Stimulated activated CD4-positive, alpha-beta T cell treated with anti-CD3 and anti-CD28 coated beads, Interleukin-4, amount 100 ng/mL, for 24 hours (primary cell): ENCODE results near the gene RBMS3.
"Not testable (repeated sequence)": the region's sequence is repeated elsewhere in the genome, so short reads cannot be mapped to it uniquely, and the experiment has no call there.

Experiments used
- DNase-seq: peaks from one replicate; pipeline ENCODE4 v3.0.0-alpha.2; 2020

RBMS3 gene

DNA sequence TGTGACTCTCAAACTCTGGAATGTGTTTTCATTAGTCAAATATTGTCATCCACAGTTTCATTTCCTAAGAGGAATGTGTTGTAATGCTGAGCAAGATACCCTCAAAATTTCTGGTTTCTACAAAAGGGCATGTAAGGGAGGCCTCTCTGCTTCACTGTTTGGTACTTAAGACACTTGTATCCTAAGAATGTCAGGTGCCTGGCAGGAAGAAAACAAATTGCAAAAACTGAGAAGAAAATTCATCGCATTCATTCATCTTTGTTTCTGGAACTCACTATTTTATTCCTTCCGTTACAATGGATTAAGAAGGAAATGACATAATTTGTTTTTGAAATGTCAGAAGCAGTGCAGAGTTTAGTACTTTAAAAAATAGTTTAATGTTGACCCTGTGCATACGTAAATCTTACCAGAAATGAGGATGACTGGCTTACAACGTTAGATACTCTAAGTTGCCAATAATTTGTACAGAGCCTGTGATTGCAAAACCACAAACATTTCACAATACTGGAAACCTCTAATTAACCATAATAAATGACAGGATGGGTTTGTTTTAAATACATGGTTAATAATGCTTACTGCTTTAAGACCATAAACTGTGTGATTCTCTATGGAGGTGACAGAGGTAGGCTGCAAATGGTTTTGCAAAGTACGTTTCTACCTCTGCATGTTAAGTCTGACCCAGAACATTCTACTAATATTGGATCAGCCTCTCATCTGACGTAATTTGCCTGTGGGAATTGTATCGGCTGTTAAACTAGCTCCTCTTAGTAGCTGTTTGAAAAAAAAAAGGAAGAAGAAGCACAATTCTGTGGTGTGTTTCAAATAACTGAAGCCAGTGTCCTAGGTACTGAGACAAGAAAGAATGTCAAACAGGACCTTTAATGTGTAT lies 477.8 kb downstream of the RBMS3 start:
- DNase-seq = no peak

DNA sequence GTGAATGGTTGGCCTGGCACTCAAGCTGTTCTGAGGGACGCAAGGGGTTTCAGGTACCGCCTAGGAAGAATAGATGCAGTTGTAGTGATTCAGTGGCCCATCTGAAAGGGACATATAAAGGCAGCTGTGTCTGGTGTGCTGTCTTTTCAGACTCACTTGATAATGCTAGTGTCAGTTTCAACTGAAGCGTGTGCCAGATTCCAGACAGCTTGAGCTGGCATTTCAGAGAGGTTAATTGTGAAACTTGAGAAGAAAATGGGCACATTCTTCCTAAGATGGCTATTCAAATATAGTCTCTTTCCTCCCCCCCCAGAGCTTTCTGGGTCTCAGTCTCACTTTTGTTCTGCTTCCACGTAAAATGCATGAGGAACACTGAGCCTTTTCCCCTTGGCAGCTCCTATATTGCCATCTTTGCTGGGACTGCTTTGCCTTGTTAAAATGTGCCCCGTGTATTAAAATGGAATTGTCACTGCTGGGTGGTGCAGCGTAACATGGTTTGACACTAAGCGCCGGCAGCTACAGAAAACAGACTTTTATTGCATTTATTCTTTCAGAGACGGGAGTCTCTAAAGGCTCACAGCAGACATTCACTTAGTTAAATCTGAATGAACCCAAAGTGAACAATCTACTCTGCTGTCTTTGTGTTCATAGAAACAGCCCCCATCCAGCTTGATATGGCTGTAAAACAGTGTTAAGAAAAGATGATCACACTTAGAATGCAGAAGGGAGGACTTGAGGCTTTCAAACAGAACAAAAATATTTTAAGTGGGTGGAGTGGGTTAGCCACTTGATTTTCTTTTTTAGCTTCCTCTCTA lies 478.7 kb downstream of the RBMS3 start:
- no peak for DNase-seq

GRCh38 chr3:29760226-29760685 lies 479.4 kb downstream of the RBMS3 start:
- no peak for DNase-seq

DNA sequence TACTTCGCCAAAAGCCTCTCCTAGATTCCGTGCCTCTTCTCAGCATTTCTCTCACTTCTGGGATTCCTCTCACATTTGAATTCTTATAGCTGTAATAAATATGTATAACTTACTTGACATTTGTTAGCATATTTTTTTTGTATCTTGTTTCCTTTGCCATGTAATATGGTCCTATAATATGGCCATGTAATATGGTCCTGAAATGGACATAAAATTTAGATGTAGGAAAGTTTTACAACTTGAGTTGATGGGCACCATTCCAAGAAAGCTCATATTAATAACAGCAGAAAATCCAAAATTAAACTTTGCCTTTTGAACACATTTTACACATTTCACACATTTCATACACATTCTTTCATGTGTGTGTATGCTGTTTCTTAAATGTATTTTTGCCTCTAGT lies 480.6 kb downstream of the RBMS3 start:
- no peak for DNase-seq

GRCh38 chr3:29763115-29763514 lies 482.2 kb downstream of the RBMS3 start:
- no peak for DNase-seq

DNA sequence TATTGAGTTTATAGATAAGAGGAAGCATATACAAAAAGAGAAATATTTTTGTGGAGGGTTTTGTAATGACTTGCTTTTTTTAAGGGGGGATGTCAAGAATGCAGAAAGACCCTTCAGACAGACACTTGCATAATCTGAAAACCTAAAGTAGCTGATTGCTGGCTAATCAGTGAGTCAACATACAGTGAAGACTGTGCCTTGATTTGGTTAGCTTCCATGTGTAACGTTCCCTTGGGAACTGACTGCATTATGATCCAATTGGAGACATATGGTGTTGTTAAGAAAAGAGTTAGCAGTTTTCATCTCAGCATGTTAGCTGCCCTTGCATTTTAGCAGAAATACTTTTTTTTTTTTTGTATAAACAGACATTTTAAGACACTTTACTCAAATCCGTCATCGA lies 483.2 kb downstream of the RBMS3 start:
- DNase-seq = no peak

DNA sequence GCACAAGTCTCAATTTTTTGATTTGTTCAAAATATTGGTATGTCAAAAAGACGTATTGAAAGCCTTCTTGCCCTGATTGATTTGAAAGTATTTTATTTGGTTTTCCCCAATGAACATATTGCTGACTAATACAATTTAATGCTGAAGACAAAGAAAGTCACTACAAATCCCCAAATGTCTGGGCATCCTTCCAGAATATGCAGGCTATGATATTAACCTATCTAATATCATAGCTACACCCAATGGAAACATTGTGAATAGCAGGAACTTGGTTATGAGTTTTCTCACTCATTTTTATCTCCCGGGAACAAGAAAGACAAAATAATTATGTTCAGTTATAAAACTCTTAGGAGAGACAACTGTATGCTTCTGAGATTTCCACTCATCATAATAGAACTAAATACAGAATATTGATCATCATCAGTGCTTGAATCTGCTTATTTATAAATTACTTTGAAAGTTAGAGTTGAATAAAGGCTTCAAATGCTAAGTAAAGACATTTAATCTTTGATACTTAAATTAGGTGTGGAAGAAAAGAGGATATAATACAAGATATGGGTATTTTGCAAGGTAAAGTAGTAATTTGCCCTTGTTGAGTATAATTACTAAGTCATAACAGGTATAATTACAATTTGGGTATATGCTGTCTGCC lies 483.9 kb downstream of the RBMS3 start:
- DNase-seq = no peak

DNA sequence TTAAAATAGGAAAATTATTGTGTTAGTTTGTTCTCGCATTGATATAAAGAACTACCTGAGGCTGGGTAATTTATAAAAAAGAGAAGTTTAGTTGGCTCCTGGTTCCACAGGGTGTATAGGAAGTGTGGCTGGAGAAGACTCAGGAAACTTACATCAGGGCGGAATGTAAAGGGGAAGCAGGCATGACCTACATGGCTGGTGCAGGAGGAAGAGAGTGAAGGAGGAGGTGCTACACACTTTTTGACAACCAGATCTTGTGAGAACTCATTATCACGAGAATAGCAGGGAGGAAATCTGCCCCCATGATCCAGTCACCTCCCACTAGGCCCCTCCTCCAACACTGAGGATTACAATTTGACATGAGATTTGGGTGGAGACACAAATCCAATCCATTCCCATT lies 490.7 kb downstream of the RBMS3 start:
- DNase-seq = no peak

- DNase-seq = no peak
Measured at GRCh38 chr3:29772436-29772835, 491.6 kb downstream of the RBMS3 start.

DNA sequence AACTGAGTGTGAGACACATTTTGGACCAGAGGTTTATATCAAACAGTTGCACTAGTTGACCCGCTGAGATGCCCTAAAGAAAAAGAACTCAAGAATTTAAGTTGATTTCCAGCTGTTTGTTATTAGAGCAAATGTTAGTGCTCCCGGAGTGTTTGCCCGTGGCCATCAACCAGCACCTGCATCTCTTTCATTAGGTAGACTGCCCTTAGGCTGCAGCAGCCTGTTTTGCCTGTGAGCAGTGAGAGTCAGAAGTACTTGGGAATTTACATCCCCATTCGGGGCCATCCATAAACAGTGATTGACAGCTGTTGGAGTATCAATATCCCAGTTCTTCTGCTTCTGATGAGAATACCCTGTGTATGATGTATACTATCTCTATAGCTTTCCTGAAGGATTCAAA lies 492.6 kb downstream of the RBMS3 start:
- DNase-seq = no peak

DNA sequence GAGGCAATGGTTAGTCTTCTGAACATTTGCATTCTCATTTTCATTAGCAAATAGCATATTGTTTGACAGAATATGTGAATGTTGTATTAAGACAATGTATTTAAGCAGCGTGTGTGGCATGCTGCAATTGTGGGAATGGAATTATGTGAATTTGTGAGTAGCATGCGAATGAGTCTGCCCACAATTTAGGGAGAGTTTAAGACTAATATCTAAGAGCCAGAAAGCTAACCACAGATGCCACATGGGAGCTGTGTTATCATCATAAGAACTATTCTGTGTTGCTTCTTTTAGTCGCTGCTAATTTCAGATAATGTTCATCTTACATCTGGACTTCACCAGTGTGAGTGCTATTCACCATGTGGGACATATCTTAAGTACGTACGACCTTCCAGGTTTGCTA lies 494.5 kb downstream of the RBMS3 start:
- no peak for DNase-seq

DNA sequence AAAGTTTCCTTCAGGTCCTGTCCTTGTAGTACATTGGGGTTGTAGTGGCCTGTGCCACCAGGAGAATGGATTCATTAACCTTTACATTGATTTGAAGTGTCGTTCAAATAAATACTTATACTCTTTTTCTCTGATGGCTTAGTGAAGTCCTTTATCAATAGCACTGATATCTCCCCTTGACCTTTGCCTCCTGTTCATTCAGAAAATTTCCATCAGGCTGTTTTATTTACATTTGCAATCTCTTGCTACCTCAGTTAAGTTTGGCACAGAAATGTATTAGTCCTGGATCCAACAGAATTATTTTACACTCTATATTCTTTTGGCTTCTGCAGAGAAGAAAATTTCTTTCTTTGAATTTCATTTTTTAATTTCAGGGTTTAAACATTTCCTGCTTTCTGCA lies 497.0 kb downstream of the RBMS3 start:
- DNase-seq = no peak

- DNase-seq = no peak
Measured at GRCh38 chr3:29789686-29790085, 508.8 kb downstream of the RBMS3 start.

DNA sequence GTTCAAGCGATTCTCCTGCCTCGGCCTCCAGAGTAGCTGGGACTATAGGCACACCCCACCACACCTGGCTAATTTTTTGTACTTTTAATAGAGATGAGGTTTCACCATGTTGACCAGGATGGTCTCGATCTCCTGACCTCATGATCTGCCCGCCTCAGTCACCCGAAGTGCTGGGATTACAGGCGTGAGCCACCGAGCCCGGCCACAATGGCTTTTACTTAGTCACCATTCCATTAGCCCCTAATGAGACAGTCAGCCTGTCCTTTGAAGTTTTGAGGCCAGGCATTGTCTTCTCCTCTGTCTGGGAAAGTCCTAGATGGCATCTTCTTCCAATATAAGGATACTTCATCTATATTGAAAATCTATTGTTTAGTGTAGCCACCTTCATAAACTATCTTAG lies 515.9 kb downstream of the RBMS3 start:
- DNase-seq = no peak

- no peak for DNase-seq
Measured at GRCh38 chr3:29802057-29802456, 521.2 kb downstream of the RBMS3 start.

GRCh38 chr3:29804044-29804443 lies 523.2 kb downstream of the RBMS3 start:
- DNase-seq = no peak

- no peak for DNase-seq
Measured at GRCh38 chr3:29805757-29806156, 524.9 kb downstream of the RBMS3 start.

- not testable (repeated sequence) for DNase-seq
Measured at GRCh38 chr3:29808324-29808723, 527.5 kb downstream of the RBMS3 start.

DNA sequence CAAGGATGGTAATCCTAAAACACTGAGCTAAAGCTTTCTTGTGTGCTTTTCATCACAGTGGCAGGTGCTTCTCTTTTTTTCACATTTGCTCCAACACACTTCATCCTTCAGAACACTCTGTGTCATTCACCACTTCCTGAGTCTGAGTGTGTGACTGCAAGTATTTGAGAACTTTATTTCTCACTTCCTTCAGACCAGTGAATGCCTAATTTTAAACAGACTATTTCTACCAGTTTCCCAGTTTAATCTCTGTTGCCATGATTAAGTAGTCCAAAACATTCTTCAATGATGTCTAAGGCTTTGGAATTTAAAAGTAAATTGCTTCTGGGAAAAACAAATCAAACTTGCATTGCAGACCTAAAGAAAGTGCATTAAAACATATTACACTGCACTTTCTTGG lies 541.2 kb downstream of the RBMS3 start:
- DNase-seq = no peak

DNA sequence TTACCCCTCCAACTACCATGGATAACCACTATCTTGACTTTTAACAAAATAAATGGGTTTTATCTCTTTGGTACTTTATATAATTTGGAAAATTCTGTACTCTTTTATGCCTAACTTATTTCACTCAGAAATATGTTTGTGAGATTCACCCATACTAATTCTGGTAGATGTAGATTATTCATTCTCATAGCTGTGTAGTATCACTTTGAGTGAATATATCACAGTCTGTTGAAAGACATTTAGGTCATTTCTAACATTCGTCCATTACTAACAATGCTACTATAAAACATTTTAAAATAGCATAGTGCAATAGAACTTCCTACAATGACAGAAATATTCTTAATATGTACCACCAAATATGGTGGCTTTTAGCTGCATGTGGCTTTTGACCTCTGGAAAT lies 542.4 kb downstream of the RBMS3 start:
- DNase-seq = no peak

DNA sequence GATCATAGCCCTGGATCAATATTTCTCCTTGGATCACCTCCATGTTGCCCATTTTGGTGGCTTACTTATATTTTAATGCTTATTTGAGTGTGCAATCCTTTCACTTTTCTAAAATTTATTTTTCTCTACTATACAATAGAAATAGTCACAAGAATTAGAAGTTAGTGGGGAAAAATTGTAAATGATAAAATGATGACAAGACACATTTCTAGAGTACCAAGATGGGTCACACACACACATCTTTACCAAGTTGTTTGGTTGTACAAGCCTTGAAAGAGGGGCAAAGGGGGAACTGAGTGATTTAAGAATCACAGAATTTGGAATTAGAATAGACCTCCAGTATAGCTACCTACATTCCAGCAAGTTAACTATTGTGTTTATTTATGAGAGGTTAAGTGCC lies 545.8 kb downstream of the RBMS3 start:
- no peak for DNase-seq

DNA sequence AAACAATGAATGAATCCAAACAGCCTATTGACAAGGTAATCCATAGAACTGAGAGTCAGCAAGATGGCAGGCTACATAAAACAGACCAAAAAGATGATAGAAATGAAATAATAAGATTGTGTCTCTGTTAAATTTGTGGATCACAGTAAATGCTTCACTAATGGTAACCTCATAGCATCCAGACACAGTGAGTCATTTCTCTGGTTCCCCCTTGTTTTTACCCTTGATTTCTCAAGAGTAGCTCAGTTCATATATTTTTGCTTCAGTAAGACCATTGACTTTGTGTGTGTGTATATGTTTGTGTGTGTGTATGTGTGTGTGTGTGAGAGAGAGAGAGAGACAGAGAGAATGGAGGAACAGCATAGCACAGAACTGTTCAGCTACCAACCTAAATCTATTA lies 546.9 kb downstream of the RBMS3 start:
- no peak for DNase-seq

GRCh38 chr3:29829340-29829739 lies 548.5 kb downstream of the RBMS3 start:
- no peak for DNase-seq

DNA sequence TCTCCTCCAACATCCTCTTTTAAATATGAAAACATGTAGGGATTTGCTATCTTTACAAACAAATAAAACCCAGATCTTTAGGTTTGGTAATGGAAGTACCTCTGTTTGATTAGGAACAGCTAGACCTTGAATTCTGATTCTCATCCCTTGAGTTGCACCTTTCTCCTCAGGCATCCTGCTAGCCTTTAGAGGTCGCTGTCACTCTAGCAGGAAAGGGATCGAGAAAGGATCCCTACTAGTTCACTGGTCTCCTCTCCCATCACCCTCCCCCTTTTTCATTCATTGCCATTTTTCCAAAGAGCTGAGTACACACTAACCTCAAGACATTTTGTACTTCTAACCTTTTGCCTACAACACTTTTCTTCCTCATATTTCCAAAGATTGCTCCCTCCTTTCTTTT lies 569.8 kb downstream of the RBMS3 start:
- DNase-seq = no peak
